ENCODE data around the gene GATA3. TPM values are rescaled to one million over a fixed set of nuclear protein-coding genes. Genes with fewer than 3 reads are reported as not detected.

The GATA3 gene
- total RNA-seq, 4 donors from 2014 or later = 0.12 to 0.61 (median 0.58) TPM

- no peak for DNase-seq
- TF ChIP-seq POLR2A (IDR thresholded peaks at IDR 0.05) (no peak), CTCF (IDR thresholded peaks at IDR 0.05 in 4 of 5, conservative IDR thresholded peaks at IDR 0.05 in 1 of 5) (no peak)
- Histone ChIP-seq H3K27me3 (peaks cover 45 to 68% (median 66%) of the 10 kb centered on the region in 3 donors), H3K27ac (peak overlapping the region in 1 of 4 donors; percentile 29), H3K4me3 (no peak overlapping the region), H3K9me3 (no peaks in the 10 kb centered on the region), H3K36me3 (no peaks in the 10 kb centered on the region), H3K4me1 (no peaks in the 10 kb centered on the region)
- in situ Hi-C loops (cut with MboI; ENCODE audit: low sequenced_read_pairs in 4 of 4) (no loop called here), intact Hi-C loops (cut with DNase I; ENCODE audit: low total_unique reads) (loop anchor here (10.0 kb wide), 1 partner anchor 301 kb away; no protein-coding TSS in a partner anchor)
- ATAC-seq = no peak
Measured at GRCh38 chr10:8063935-8064334, 9.4 kb downstream of the GATA3 start.

- Histone ChIP-seq H3K27me3 (peaks cover 40 to 63% (median 61%) of the 10 kb centered on the region in 3 donors), H3K9me3 (no peaks in the 10 kb centered on the region), H3K4me1 (no peaks in the 10 kb centered on the region), H3K36me3 (no peaks in the 10 kb centered on the region), H3K4me3 (no peak overlapping the region), H3K27ac (no peak overlapping the region)
- in situ Hi-C loops (cut with MboI; ENCODE audit: low sequenced_read_pairs in 4 of 4) (no loop called here), intact Hi-C loops (cut with DNase I; ENCODE audit: low total_unique reads) (loop anchor here (10.0 kb wide), 1 partner anchor 300 kb away; no protein-coding TSS in a partner anchor)
- ATAC-seq (no peak), DNase-seq (no peak)
- TF ChIP-seq POLR2A (IDR thresholded peaks at IDR 0.05) (no peak), CTCF (IDR thresholded peaks at IDR 0.05 in 4 of 5, conservative IDR thresholded peaks at IDR 0.05 in 1 of 5) (no peak)
Measured at GRCh38 chr10:8064436-8064835, 9.9 kb downstream of the GATA3 start.

- Histone ChIP-seq H3K36me3 (no peaks in the 10 kb centered on the region), H3K4me1 (no peaks in the 10 kb centered on the region), H3K9me3 (no peaks in the 10 kb centered on the region), H3K27me3 (peaks cover 32 to 53% (median 50%) of the 10 kb centered on the region in 3 donors), H3K4me3 (no peak overlapping the region), H3K27ac (peak overlapping the region in 1 of 4 donors; percentile 21)
- no peak for TF ChIP-seq CTCF (IDR thresholded peaks at IDR 0.05 in 4 of 5, conservative IDR thresholded peaks at IDR 0.05 in 1 of 5)
- no peak for TF ChIP-seq POLR2A (IDR thresholded peaks at IDR 0.05)
- ATAC-seq (peak; percentile 36 to 39), DNase-seq (no peak)
- intact Hi-C loops (cut with DNase I; ENCODE audit: low total_unique reads) (loop anchor here (10.0 kb wide), 1 partner anchor 299 kb away; no protein-coding TSS in a partner anchor), in situ Hi-C loops (cut with MboI; ENCODE audit: low sequenced_read_pairs in 4 of 4) (no loop called here)
Measured at GRCh38 chr10:8065651-8066050, 11.2 kb downstream of the GATA3 start.

- H3K9me3 ChIP-seq = no peaks in the 10 kb centered on the region
- ATAC-seq (no peak), DNase-seq (no peak)
- intact Hi-C loops (cut with DNase I; ENCODE audit: low total_unique reads) = loop anchor here (10.0 kb wide), 1 partner anchor 299 kb away; no protein-coding TSS in a partner anchor
- no peaks in the 10 kb centered on the region for H3K36me3 ChIP-seq
- no peak overlapping the region for H3K4me3 ChIP-seq
- no peaks in the 10 kb centered on the region for H3K4me1 ChIP-seq
- in situ Hi-C loops (cut with MboI; ENCODE audit: low sequenced_read_pairs in 4 of 4) = no loop called here
- peaks cover 28 to 49% (median 45%) of the 10 kb centered on the region in 3 donors for H3K27me3 ChIP-seq
- TF ChIP-seq CTCF (IDR thresholded peaks at IDR 0.05 in 4 of 5, conservative IDR thresholded peaks at IDR 0.05 in 1 of 5) = no peak
- no peak for TF ChIP-seq POLR2A (IDR thresholded peaks at IDR 0.05)
- H3K27ac ChIP-seq = no peak overlapping the region
Measured at GRCh38 chr10:8066124-8066523, 11.6 kb downstream of the GATA3 start.

- no peak for ATAC-seq
- Histone ChIP-seq H3K9me3 (no peaks in the 10 kb centered on the region), H3K27ac (no peak overlapping the region), H3K4me3 (no peak overlapping the region), H3K27me3 (peaks cover 21 to 42% (median 40%) of the 10 kb centered on the region in 3 donors), H3K36me3 (no peaks in the 10 kb centered on the region), H3K4me1 (no peaks in the 10 kb centered on the region)
- in situ Hi-C loops (cut with MboI; ENCODE audit: low sequenced_read_pairs in 4 of 4) (no loop called here), intact Hi-C loops (cut with DNase I; ENCODE audit: low total_unique reads) (loop anchor here (10.0 kb wide), 1 partner anchor 298 kb away; no protein-coding TSS in a partner anchor)
- TF ChIP-seq POLR2A (IDR thresholded peaks at IDR 0.05) (no peak), CTCF (IDR thresholded peaks at IDR 0.05 in 4 of 5, conservative IDR thresholded peaks at IDR 0.05 in 1 of 5) (no peak)
- no peak for DNase-seq
Measured at GRCh38 chr10:8066797-8067196, 12.3 kb downstream of the GATA3 start.

Data from gastrocnemius medialis (tissue), 4 donors.